Large intestine (tissue), 12 donors: ENCODE measurements around the gene TES. TPM values are rescaled to one million over a fixed set of nuclear protein-coding genes. Genes with fewer than 3 reads are reported as not detected.
A peak's percentile ranks its signal among the peaks of the same experiment; 100 is the strongest.

ENCODE experiments used
- DNase-seq, 2 donors: peaks; one replicate each; pipeline versions ENCODE4 v3.0.0 to v3.0.0-alpha.2; 2013
- H3K27ac ChIP-seq: one replicate; pipeline ENCODE4 v1.5.1; 2013; ENCODE audit warnings: low read length
- H3K27me3 ChIP-seq: 2 replicates; pipeline ENCODE4 v1.6.1; 2013; ENCODE audit warnings: low read length; ENCODE audit not compliant: control insufficient read depth, insufficient read depth
- H3K36me3 ChIP-seq: 2 replicates; pipeline ENCODE4 v1.6.1; 2013; ENCODE audit warnings: low read length; ENCODE audit not compliant: control insufficient read depth, insufficient read depth
- H3K4me1 ChIP-seq: one replicate; pipeline ENCODE4 v1.6.1; 2013; ENCODE audit warnings: low read length; ENCODE audit not compliant: control insufficient read depth, insufficient read depth
- H3K4me3 ChIP-seq: one replicate; pipeline ENCODE4 v1.5.1; 2013; ENCODE audit warnings: low read length
- H3K9me3 ChIP-seq: one replicate; pipeline ENCODE4 v1.6.1; 2013; ENCODE audit warnings: mild to moderate bottlenecking, low read depth, low read length, moderate library complexity; ENCODE audit not compliant: control insufficient read depth
- WGBS: methylation state at CpG from one replicate; pipeline ENCODE4 v1.1.5; 2013; ENCODE audit warnings: low lambda C conversion rate; ENCODE audit not compliant: insufficient coverage; 5-methylcytosine and 5-hydroxymethylcytosine counted together
- long read RNA-seq, 11 donors: transcript quantifications; one replicate each; lab custom pipeline, GENCODE V29; 2026
- polyA plus RNA-seq: library from polyadenylated mRNA; unstranded; fragments of 120-200 nt; gene quantifications from one replicate; pipeline ENCODE4 v1.2.1, GENCODE V29; 2013

The TES gene, protein sequence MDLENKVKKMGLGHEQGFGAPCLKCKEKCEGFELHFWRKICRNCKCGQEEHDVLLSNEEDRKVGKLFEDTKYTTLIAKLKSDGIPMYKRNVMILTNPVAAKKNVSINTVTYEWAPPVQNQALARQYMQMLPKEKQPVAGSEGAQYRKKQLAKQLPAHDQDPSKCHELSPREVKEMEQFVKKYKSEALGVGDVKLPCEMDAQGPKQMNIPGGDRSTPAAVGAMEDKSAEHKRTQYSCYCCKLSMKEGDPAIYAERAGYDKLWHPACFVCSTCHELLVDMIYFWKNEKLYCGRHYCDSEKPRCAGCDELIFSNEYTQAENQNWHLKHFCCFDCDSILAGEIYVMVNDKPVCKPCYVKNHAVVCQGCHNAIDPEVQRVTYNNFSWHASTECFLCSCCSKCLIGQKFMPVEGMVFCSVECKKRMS
- 66.4 TPM for polyA plus RNA-seq
- long read RNA-seq, donor 1, transcript TES-201 (7 exons, 2,782 nt), result major isoform, 13 of 46 reads
- long read RNA-seq, donor 1, partial matches to known transcripts, result 28 of 46 reads
- long read RNA-seq, donor 1, other reads (novel, unspliced or antisense), result 0 of 46 reads
- long read RNA-seq, donor 2, transcript TES-201 (7 exons, 2,782 nt), result major isoform, 28 of 98 reads
- long read RNA-seq, donor 2, partial matches to known transcripts, result 62 of 98 reads
- long read RNA-seq, donor 2, other reads (novel, unspliced or antisense), result 0 of 98 reads
- long read RNA-seq, donor 3, transcript TES-211 (3 exons, 911 nt), result minor isoform, 8 of 275 reads
- long read RNA-seq, donor 3, transcript TES-201 (7 exons, 2,782 nt), result major isoform, 27 of 275 reads
- long read RNA-seq, donor 3, partial matches to known transcripts, result 234 of 275 reads
- long read RNA-seq, donor 3, other reads (novel, unspliced or antisense), result 0 of 275 reads
- long read RNA-seq, donor 4, partial matches to known transcripts, result 13 of 13 reads
- long read RNA-seq, donor 4, other reads (novel, unspliced or antisense), result 0 of 13 reads
- long read RNA-seq, donor 5, transcript TES-201 (7 exons, 2,782 nt), result major isoform, 23 of 45 reads
- long read RNA-seq, donor 5, partial matches to known transcripts, result 17 of 45 reads
- long read RNA-seq, donor 5, other reads (novel, unspliced or antisense), result 0 of 45 reads
- long read RNA-seq, donor 6, transcript TES-211 (3 exons, 911 nt), result minor isoform, 6 of 69 reads
- long read RNA-seq, donor 6, transcript TES-201 (7 exons, 2,782 nt), result major isoform, 18 of 69 reads
- long read RNA-seq, donor 6, partial matches to known transcripts, result 44 of 69 reads
- long read RNA-seq, donor 6, other reads (novel, unspliced or antisense), result 0 of 69 reads
- long read RNA-seq, donor 7, transcript TES-201 (7 exons, 2,782 nt), result major isoform, 25 of 56 reads
- long read RNA-seq, donor 7, partial matches to known transcripts, result 23 of 56 reads
- long read RNA-seq, donor 7, other reads (novel, unspliced or antisense), result 0 of 56 reads
- long read RNA-seq, donor 8, transcript TES-211 (3 exons, 911 nt), result minor isoform, 5 of 84 reads
- long read RNA-seq, donor 8, transcript TES-201 (7 exons, 2,782 nt), result major isoform, 25 of 84 reads
- long read RNA-seq, donor 8, partial matches to known transcripts, result 48 of 84 reads
- long read RNA-seq, donor 8, other reads (novel, unspliced or antisense), result 0 of 84 reads
- long read RNA-seq, donor 9, transcript TES-201 (7 exons, 2,782 nt), result major isoform, 18 of 45 reads
- long read RNA-seq, donor 9, partial matches to known transcripts, result 23 of 45 reads
- long read RNA-seq, donor 9, other reads (novel, unspliced or antisense), result 0 of 45 reads
- long read RNA-seq, donor 10, transcript TES-201 (7 exons, 2,782 nt), result major isoform, 34 of 73 reads
- long read RNA-seq, donor 10, partial matches to known transcripts, result 28 of 73 reads
- long read RNA-seq, donor 10, other reads (novel, unspliced or antisense), result 0 of 73 reads
- long read RNA-seq, donor 11, transcript TES-201 (7 exons, 2,782 nt), result major isoform, 17 of 42 reads
- long read RNA-seq, donor 11, partial matches to known transcripts, result 20 of 42 reads
- long read RNA-seq, donor 11, other reads (novel, unspliced or antisense), result 0 of 42 reads

GRCh38 chr7:116210345-116211005 lies at the start of gene TES:
TSS of gene TES (plus strand) at chr7:116210539. CDS start at chr7:116210708, 169 bp downstream.
- H3K27ac ChIP-seq, result peak within 1 kb of the TSS; percentile 93
- peaks cover 2% of the 10 kb centered on the region for H3K4me1 ChIP-seq
- no peaks in the 10 kb centered on the region for H3K9me3 ChIP-seq
- DNase-seq, result peak; percentile 76 to 88
- H3K4me3 ChIP-seq, result peak within 1 kb of the TSS; percentile 93
- no peaks in the 10 kb centered on the region for H3K27me3 ChIP-seq
- no CpG with 5 or more reads among the region's 83 CpGs for WGBS
- no peaks in the 10 kb centered on the region for H3K36me3 ChIP-seq

GRCh38 chr7:116161728-116162127 lies 48.6 kb upstream of the TES start:
- Histone ChIP-seq H3K36me3 (no peaks in the 10 kb centered on the region), H3K27ac (no peak overlapping the region), H3K4me3 (no peak overlapping the region), H3K27me3 (no peaks in the 10 kb centered on the region), H3K9me3 (no peaks in the 10 kb centered on the region), H3K4me1 (no peaks in the 10 kb centered on the region)
- DNase-seq, result no peak

DNA sequence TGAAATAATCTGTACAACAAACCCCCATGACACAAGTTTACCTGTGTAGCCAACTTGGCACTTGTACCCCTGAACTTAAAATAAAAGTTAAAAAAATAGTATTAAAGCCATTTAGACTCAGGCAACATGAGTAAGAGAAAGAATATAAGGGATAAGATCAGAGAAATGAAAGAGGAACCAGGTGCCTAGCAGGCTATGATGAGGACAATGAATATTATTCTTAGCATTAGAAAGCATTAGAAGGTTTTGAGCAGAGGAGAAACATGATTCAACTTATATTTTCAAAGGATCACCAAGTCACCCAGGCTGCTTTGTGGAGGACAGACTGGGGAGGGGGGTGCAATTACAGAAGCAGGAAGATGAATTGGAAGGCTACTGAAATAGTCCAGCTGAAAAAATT lies 48.1 kb upstream of the TES start:
- no peaks in the 10 kb centered on the region for H3K9me3 ChIP-seq
- H3K27me3 ChIP-seq, result no peaks in the 10 kb centered on the region
- H3K4me1 ChIP-seq, result no peaks in the 10 kb centered on the region
- H3K36me3 ChIP-seq, result no peaks in the 10 kb centered on the region
- DNase-seq, result no peak
- no peak overlapping the region for H3K27ac ChIP-seq
- H3K4me3 ChIP-seq, result no peak overlapping the region

- Histone ChIP-seq H3K27ac (no peak overlapping the region), H3K4me3 (no peak overlapping the region), H3K4me1 (no peaks in the 10 kb centered on the region), H3K27me3 (no peaks in the 10 kb centered on the region), H3K9me3 (no peaks in the 10 kb centered on the region), H3K36me3 (no peaks in the 10 kb centered on the region)
- no peak for DNase-seq
Observed at GRCh38 chr7:116162992-116163391, 47.3 kb upstream of the TES start.

DNA sequence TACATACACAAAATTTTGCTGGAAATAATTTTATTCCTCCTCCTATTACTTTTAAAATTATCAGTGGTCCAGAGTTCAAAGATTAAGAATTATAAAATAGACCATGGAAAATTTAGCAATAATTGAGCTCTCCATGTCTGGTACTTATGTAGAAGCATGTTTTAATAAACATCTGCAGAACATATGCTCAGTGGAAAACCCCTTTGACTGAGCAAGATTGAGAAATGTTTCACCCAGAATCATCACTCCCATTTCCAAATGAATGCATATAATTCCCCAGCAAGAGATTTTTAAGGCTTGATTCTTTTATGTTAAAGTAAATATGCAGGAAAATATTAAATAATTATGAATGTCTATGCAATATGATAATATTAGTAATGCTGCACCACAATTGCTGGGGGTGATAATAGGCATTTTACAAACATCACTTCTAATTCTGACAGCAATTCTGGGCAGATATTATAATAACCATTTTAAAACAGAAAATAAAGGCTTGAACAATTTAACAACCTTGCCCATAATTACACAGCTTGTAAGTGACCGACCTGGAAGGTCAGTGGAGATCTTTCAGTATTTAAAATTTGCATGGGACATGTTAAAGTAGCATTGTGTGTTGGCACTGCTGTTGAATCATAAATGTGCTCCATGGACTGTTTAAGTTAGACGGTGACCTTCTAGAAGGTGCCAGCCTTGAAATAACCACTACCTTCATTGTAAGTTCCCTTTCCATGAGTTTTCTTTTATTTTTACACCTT lies 45.6 kb upstream of the TES start:
- DNase-seq, result no peak
- Histone ChIP-seq H3K36me3 (no peaks in the 10 kb centered on the region), H3K27me3 (no peaks in the 10 kb centered on the region), H3K27ac (no peak overlapping the region), H3K9me3 (no peaks in the 10 kb centered on the region), H3K4me3 (no peak overlapping the region), H3K4me1 (no peaks in the 10 kb centered on the region)
- 83% methylated on average over 1 of the region's 2 CpGs for WGBS

- Histone ChIP-seq H3K27me3 (no peaks in the 10 kb centered on the region), H3K9me3 (no peaks in the 10 kb centered on the region), H3K4me3 (no peak overlapping the region), H3K4me1 (no peaks in the 10 kb centered on the region), H3K27ac (no peak overlapping the region), H3K36me3 (no peaks in the 10 kb centered on the region)
- no peak for DNase-seq
- no CpG with 5 or more reads among the region's 2 CpGs for WGBS
Observed at GRCh38 chr7:116165717-116166116, 44.6 kb upstream of the TES start.

- no peaks in the 10 kb centered on the region for H3K36me3 ChIP-seq
- H3K4me1 ChIP-seq, result no peaks in the 10 kb centered on the region
- no peak overlapping the region for H3K27ac ChIP-seq
- H3K27me3 ChIP-seq, result no peaks in the 10 kb centered on the region
- no CpG with 5 or more reads among the region's 2 CpGs for WGBS
- H3K4me3 ChIP-seq, result no peak overlapping the region
- peak in 1 of 2 donors; percentile 6 for DNase-seq
- H3K9me3 ChIP-seq, result no peaks in the 10 kb centered on the region
Observed at GRCh38 chr7:116166156-116166555, 44.2 kb upstream of the TES start.

DNA sequence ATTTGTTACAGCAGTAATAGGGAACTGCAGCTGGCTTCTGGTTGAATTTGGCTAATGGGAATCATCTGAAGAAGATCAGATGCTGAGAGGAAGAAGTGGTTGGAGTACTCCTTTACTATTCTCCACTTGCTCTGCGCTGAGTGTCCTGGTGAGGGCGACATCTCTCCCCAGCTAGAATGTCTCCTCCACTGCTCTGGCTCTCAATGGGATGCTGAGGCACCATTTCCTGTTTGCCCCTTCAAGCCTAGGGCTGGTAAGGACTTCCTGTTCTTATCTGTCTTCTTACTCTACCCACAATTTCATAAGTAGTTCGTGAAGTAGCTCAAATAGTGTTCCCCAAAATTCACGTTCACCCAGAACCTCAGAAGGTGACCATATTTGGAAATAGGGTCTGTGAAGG lies 43.2 kb upstream of the TES start:
- no peak for DNase-seq
- H3K4me3 ChIP-seq, result no peak overlapping the region
- H3K27ac ChIP-seq, result no peak overlapping the region
- H3K27me3 ChIP-seq, result no peaks in the 10 kb centered on the region
- H3K9me3 ChIP-seq, result no peaks in the 10 kb centered on the region
- 90% methylated on average over 2 of the region's 4 CpGs for WGBS
- H3K36me3 ChIP-seq, result no peaks in the 10 kb centered on the region
- no peaks in the 10 kb centered on the region for H3K4me1 ChIP-seq
